Measurements from ENCODE around the gene UBE2J2.

The UBE2J2 gene

GRCh38 chr1:1305300-1306069 lies 31.8 kb upstream of the UBE2J2 start:
- Mint-ChIP-seq H3K36me3 (ENCODE audit: low read depth) (no peaks in the 10 kb centered on the region), H3K4me1 (peaks cover 23% of the 10 kb centered on the region), H3K4me3 (peak overlapping the region; percentile 83), H3K27ac (peak overlapping the region; percentile 77), H3K27me3 (no peaks in the 10 kb centered on the region), H3K9me3 (no peaks in the 10 kb centered on the region)
- ATAC-seq: peak; percentile 45
- DNase-seq: peak; percentile 78

- ATAC-seq (no peak), DNase-seq (no peak)
- peak overlapping the region; percentile 83 for H3K4me3 Mint-ChIP-seq
- H3K27ac Mint-ChIP-seq: no peak overlapping the region
- no peaks in the 10 kb centered on the region for H3K36me3 Mint-ChIP-seq (ENCODE audit: low read depth)
- no peaks in the 10 kb centered on the region for H3K27me3 Mint-ChIP-seq
- H3K9me3 Mint-ChIP-seq: no peaks in the 10 kb centered on the region
- H3K4me1 Mint-ChIP-seq: peaks cover 23% of the 10 kb centered on the region
Measured at GRCh38 chr1:1304331-1305299, 31.0 kb upstream of the UBE2J2 start.

GRCh38 chr1:1303736-1304135 lies 30.1 kb upstream of the UBE2J2 start:
- no peak overlapping the region for H3K27ac Mint-ChIP-seq
- no peak for ATAC-seq
- no peaks in the 10 kb centered on the region for H3K9me3 Mint-ChIP-seq
- no peaks in the 10 kb centered on the region for H3K36me3 Mint-ChIP-seq (ENCODE audit: low read depth)
- DNase-seq: no peak
- H3K4me3 Mint-ChIP-seq: no peak overlapping the region
- peaks cover 23% of the 10 kb centered on the region for H3K4me1 Mint-ChIP-seq
- no peaks in the 10 kb centered on the region for H3K27me3 Mint-ChIP-seq

- no peak for ATAC-seq
- Mint-ChIP-seq H3K9me3 (no peaks in the 10 kb centered on the region), H3K4me1 (peaks cover 23% of the 10 kb centered on the region), H3K27me3 (no peaks in the 10 kb centered on the region), H3K36me3 (ENCODE audit: low read depth) (no peaks in the 10 kb centered on the region), H3K27ac (no peak overlapping the region), H3K4me3 (no peak overlapping the region)
- no peak for DNase-seq
Measured at GRCh38 chr1:1302951-1303509, 29.4 kb upstream of the UBE2J2 start.

DNA sequence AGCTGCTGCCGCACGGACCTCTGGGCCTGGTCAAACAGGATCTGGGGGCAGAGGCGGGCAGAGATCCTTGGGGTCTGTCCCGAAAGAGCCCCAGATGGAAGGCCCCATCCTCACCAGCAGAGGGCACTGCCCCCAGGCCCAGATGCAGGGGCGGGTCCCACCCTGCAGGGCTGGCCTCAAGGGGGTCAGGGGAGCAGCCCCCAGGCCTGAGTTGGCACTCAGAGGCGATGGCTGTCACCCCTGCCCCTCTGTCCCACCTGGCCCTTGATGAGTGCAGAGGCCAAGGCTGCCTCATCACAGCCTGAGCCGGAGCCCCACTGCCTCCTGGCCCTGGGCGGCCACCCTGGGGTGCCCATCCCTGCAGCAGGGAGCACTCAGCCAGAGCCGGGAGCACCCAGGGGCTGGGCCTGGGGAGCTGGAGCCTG lies 28.4 kb upstream of the UBE2J2 start:
- H3K9me3 Mint-ChIP-seq: no peaks in the 10 kb centered on the region
- peaks cover 21% of the 10 kb centered on the region for H3K4me1 Mint-ChIP-seq
- H3K27ac Mint-ChIP-seq: no peak overlapping the region

DNA sequence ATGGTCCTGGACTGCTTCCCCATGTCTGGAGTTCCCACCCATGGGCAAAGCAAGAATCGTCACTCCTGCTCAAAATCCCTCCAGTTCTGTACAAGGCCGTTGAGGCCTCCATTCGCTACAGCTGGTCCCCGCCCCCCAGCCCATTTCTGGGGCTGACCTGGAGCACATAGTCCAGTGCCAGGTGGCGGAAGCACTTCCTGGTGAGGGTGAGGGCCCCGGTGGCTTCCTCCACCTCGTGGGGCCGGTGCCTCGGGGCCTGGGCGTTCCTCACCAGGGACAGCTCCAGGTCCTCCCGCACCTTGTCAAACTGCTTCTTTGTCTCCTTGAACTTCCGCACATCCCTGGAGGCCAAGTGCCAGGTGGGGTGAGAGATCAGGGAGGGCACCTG lies 26.7 kb upstream of the UBE2J2 start:
- Mint-ChIP-seq H3K9me3 (no peaks in the 10 kb centered on the region), H3K36me3 (ENCODE audit: low read depth) (no peaks in the 10 kb centered on the region), H3K27me3 (no peaks in the 10 kb centered on the region), H3K27ac (no peak overlapping the region), H3K4me1 (peaks cover 6% of the 10 kb centered on the region), H3K4me3 (no peak overlapping the region)
- DNase-seq: no peak
- ATAC-seq: no peak

More for the DNA sequence above, 28.4 kb upstream of the UBE2J2 start:
- ATAC-seq: no peak
- no peak for DNase-seq
- Mint-ChIP-seq H3K27me3 (no peaks in the 10 kb centered on the region), H3K36me3 (ENCODE audit: low read depth) (no peaks in the 10 kb centered on the region), H3K4me3 (no peak overlapping the region)

DNA sequence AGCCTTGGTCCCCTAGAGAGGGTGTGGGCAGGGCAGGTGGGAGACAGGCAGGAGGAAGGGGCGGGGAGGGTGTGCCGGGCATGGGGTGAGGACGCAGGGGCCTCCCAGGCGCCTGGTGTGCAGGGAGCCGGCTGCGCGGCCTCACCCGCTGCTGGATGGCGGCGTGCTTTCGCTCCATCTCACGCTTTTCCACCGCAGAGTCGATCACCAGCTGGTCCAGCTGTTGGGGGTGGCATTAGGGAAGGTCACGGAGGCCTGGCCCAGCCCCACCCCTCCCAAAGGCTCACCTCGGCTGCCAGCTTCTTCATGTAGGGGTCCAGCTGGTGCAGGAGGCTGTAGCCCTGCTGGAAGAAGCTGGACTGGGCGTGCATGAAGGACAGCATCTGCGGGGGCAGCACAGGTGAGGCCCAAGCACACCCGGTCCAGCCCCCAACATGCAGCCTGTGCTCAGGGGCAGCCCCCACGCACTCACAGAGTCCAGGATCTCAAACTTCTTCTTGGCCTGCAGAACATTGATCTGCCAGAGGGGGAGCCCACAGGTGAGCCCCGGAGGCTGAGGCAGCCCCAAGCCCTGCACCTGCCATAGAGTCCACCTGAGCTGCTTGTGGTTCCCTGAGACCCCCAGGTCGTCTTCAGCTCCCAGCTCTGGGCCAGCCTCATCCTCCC lies 26.2 kb upstream of the UBE2J2 start:
- Mint-ChIP-seq H3K36me3 (ENCODE audit: low read depth) (no peaks in the 10 kb centered on the region), H3K27me3 (no peaks in the 10 kb centered on the region), H3K4me1 (peaks cover 2% of the 10 kb centered on the region), H3K27ac (no peak overlapping the region), H3K4me3 (no peak overlapping the region), H3K9me3 (no peaks in the 10 kb centered on the region)
- ATAC-seq (peak; percentile 54), DNase-seq (no peak)

GRCh38 chr1:1298861-1299685 lies 25.4 kb upstream of the UBE2J2 start:
- Mint-ChIP-seq H3K27me3 (no peaks in the 10 kb centered on the region), H3K4me3 (no peak overlapping the region), H3K36me3 (ENCODE audit: low read depth) (no peaks in the 10 kb centered on the region), H3K9me3 (no peaks in the 10 kb centered on the region), H3K4me1 (no peaks in the 10 kb centered on the region), H3K27ac (no peak overlapping the region)
- ATAC-seq (no peak), DNase-seq (no peak)

GRCh38 chr1:1297802-1298424 lies 24.3 kb upstream of the UBE2J2 start:
- Mint-ChIP-seq H3K9me3 (no peaks in the 10 kb centered on the region), H3K4me3 (no peak overlapping the region), H3K4me1 (no peaks in the 10 kb centered on the region), H3K36me3 (ENCODE audit: low read depth) (no peaks in the 10 kb centered on the region), H3K27me3 (no peaks in the 10 kb centered on the region), H3K27ac (no peak overlapping the region)
- ATAC-seq: no peak
- no peak for DNase-seq

DNA sequence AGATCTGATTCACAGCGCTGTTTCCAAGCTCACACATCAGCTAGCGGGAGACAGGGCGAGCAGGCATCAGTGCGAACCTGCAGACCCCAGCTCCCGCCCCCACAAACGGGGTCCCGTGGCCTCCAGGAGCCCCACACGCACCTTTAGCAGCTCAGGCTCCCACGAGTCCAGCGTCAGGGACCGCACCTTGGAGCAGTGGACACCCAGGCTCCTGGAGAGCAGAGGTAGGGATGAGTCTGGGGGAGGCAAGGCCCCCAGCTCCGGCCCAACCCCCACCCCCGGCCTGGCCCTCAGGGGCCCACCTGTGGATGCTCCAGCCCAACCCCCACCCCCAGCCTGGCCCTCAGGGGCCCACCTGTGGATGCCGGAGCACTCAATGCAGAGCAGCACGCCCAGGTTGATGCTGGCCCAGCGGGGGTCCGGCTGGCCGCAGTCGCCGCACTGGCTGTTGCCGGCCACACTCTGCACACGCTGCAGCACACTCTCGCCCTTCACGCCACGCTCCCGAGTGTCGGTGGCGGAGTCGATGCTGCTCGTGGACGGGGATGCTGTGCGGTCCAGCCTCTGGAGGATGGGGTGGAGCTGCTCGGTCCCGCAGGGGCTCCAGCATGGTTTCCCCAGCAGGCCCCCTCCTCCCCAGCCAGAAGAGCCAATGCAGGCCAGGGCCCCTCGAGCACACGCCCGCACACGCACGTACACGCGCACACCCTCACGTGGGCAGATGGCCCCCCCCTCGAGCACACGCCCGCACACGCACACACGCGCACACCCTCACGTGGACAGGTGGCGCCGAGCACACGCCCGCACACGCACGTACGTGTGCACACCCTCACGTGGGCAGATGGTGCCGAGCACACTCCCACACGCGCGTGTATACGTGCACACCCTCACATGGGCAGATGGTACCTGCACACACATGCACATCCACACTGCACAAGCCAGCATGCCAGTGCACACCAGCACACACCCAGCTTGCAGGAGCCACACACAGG lies 22.7 kb upstream of the UBE2J2 start:
- no peaks in the 10 kb centered on the region for H3K9me3 Mint-ChIP-seq
- H3K4me1 Mint-ChIP-seq: no peaks in the 10 kb centered on the region
- no peaks in the 10 kb centered on the region for H3K27me3 Mint-ChIP-seq
- H3K27ac Mint-ChIP-seq: no peak overlapping the region
- no peak overlapping the region for H3K4me3 Mint-ChIP-seq
- no peaks in the 10 kb centered on the region for H3K36me3 Mint-ChIP-seq (ENCODE audit: low read depth)
- no peak for DNase-seq
- ATAC-seq: no peak

DNA sequence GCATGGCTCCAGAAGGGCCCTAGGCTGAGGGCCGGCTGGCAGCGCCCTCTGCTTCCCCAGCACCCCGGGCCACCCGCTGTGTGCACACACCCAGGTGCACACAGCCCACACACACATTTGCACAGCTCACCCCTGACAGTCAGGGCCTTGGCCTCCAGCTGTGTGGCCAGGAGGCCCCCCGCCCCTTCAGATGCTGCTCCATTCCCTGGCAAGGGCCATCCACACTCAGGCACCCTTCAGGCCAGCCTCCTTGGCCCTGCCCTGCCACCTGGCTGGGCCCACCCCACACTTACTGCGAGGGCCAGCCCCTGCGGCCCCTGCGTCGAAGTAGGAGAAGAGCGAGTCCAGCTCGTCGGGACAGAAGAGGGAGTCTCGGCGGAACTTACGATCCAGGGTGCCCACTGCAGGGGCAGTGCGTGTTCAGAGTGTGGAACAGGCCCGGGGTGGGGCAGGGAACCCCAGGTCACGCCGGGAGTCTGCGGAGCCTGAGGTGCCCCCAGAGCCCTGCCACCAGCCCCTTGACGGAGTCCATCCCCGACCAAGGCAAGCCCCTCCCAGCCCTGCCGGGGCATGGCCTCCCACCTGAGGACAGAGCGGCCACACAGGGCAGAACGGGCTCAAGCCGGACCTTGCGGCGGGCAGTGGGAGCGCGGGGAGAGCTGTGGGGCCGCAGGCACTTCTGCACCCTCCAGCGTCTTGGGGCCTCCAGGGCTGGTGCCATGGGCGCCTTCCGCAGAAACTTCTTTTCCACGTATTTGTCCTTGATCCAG lies 21.7 kb upstream of the UBE2J2 start:
- H3K9me3 Mint-ChIP-seq: no peaks in the 10 kb centered on the region
- no peak for ATAC-seq
- no peak overlapping the region for H3K4me3 Mint-ChIP-seq
- H3K4me1 Mint-ChIP-seq: no peaks in the 10 kb centered on the region
- no peaks in the 10 kb centered on the region for H3K36me3 Mint-ChIP-seq (ENCODE audit: low read depth)
- no peak for DNase-seq
- no peaks in the 10 kb centered on the region for H3K27me3 Mint-ChIP-seq
- no peak overlapping the region for H3K27ac Mint-ChIP-seq

- DNase-seq (no peak), ATAC-seq (no peak)
- H3K9me3 Mint-ChIP-seq: no peaks in the 10 kb centered on the region
- no peaks in the 10 kb centered on the region for H3K36me3 Mint-ChIP-seq (ENCODE audit: low read depth)
- no peak overlapping the region for H3K27ac Mint-ChIP-seq
- no peaks in the 10 kb centered on the region for H3K4me1 Mint-ChIP-seq
- no peak overlapping the region for H3K4me3 Mint-ChIP-seq
- H3K27me3 Mint-ChIP-seq: no peaks in the 10 kb centered on the region
Measured at GRCh38 chr1:1294250-1294890, 20.7 kb upstream of the UBE2J2 start.

Measured in activated naive CD8-positive, alpha-beta T cell treated with anti-CD3 and anti-CD28 coated beads, Interleukin-2, amount 50 U/mL, for 24 hours (primary cell).